Liver (tissue), 9 donors: Measurements from ENCODE around the gene ENTHD1. TPM values are rescaled to one million over a fixed set of nuclear protein-coding genes. Genes with fewer than 3 reads are reported as not detected.

Experiments used
- DNase-seq: peaks from one replicate; pipeline ENCODE4 v3.0.0-alpha.2; 2017; ENCODE audit warnings: low spot score
- H3K27ac ChIP-seq, 2 donors: one replicate each; pipeline ENCODE4 v1.7.0; 2013; ENCODE audit warnings: inconsistent platforms in 2 of 2, low read length in 2 of 2, control low read depth in 1 of 2, low read depth in 1 of 2, mild to moderate bottlenecking in 1 of 2
- H3K27me3 ChIP-seq, 4 donors: one replicate each; pipeline versions ENCODE4 v1.6.1 to v1.7.0; 2013; ENCODE audit warnings: low read length in 3 of 4, inconsistent platforms in 1 of 4, mild to moderate bottlenecking in 1 of 4, moderate library complexity in 1 of 4; ENCODE audit not compliant: control insufficient read depth in 4 of 4, insufficient read depth in 4 of 4
- H3K36me3 ChIP-seq, 4 donors: one replicate each; pipeline versions ENCODE4 v1.6.1 to v1.7.0; 2013; ENCODE audit warnings: low read length in 3 of 4, mild to moderate bottlenecking in 3 of 4, low read depth in 1 of 4, moderate library complexity in 1 of 4; ENCODE audit not compliant: control insufficient read depth in 4 of 4, insufficient read depth in 3 of 4
- H3K4me1 ChIP-seq, 4 donors: one replicate each; pipeline versions ENCODE4 v1.6.1 to v1.7.0; 2013; ENCODE audit warnings: low read length in 3 of 4, mild to moderate bottlenecking in 3 of 4, moderate library complexity in 1 of 4; ENCODE audit not compliant: control insufficient read depth in 4 of 4, insufficient read depth in 4 of 4
- H3K4me3 ChIP-seq, 3 donors: one replicate each; pipeline versions ENCODE4 v1.6.1 to v1.7.0; 2013; ENCODE audit warnings: low read length in 3 of 3, control low read depth in 1 of 3, low read depth in 1 of 3, mild to moderate bottlenecking in 1 of 3
- H3K9ac ChIP-seq, 2 donors: one replicate each; pipeline ENCODE4 v1.7.0; 2013; ENCODE audit warnings: low read length in 2 of 2, mild to moderate bottlenecking in 2 of 2, moderate library complexity in 2 of 2, control low read depth in 1 of 2, low read depth in 1 of 2
- H3K9me3 ChIP-seq, 4 donors: one replicate each; pipeline versions ENCODE4 v1.6.1 to v1.7.0; 2013; ENCODE audit warnings: low read length in 3 of 4; ENCODE audit not compliant: control insufficient read depth in 4 of 4
- FOXA1 ChIP-seq: IDR thresholded peaks from 2 replicates; pipeline ENCODE4 v1.6.1; 2016; ENCODE audit warnings: antibody characterized with exemption
- FOXA2 ChIP-seq: IDR thresholded peaks from 2 replicates; pipeline ENCODE4 v1.6.1; 2016; ENCODE audit warnings: antibody characterized with exemption
- GABPA ChIP-seq, 2 donors: IDR thresholded peaks in 1 of 2; conservative IDR thresholded peaks in 1 of 2; 2 replicates each; pipeline ENCODE4 v1.6.1; 2016; ENCODE audit warnings: antibody characterized with exemption in 2 of 2, mild to moderate bottlenecking in 1 of 2, moderate library complexity in 1 of 2
- JUND ChIP-seq, 2 donors: IDR thresholded peaks; 2 replicates each; pipeline ENCODE4 v1.6.1; 2016; ENCODE audit warnings: antibody characterized with exemption in 2 of 2
- NR2F2 ChIP-seq: IDR thresholded peaks from 2 replicates; pipeline ENCODE4 v1.6.1; 2016; ENCODE audit warnings: antibody characterized with exemption
- RAD21 ChIP-seq, 2 donors: IDR thresholded peaks; 2 replicates each; pipeline ENCODE4 v1.6.1; 2016; ENCODE audit warnings: antibody characterized with exemption in 2 of 2, mild to moderate bottlenecking in 2 of 2
- RXRA ChIP-seq, 2 donors: IDR thresholded peaks; 2 replicates each; pipeline ENCODE4 v1.6.1; 2017 to 2018; ENCODE audit warnings: antibody characterized with exemption in 2 of 2, mild to moderate bottlenecking in 1 of 2
- SP1 ChIP-seq: IDR thresholded peaks from 2 replicates; pipeline ENCODE4 v1.6.1; 2018; ENCODE audit warnings: antibody characterized with exemption, mild to moderate bottlenecking
- YY1 ChIP-seq: IDR thresholded peaks from 2 replicates; pipeline ENCODE4 v1.6.1; 2016; ENCODE audit warnings: antibody characterized with exemption, mild to moderate bottlenecking
- WGBS: extraction: QIAGEN DNeasy Blood & Tissue Kit; methylation state at CpG from one replicate; pipeline ENCODE4 v1.1.7; 2013; 5-methylcytosine and 5-hydroxymethylcytosine counted together
- polyA plus RNA-seq, 2 donors: library from polyadenylated mRNA; stranded (reverse) in 1 of 2; unstranded in 1 of 2; fragments of 200-250 nt in 1 of 2; fragments of >200 nt in 1 of 2; fragmentation: Nextera tagmentation in 1 of 2; extraction: Ambion mirVana in 1 of 2; gene quantifications; one replicate each; pipeline versions ENCODE4 v1.2.1 to v1.2.3, GENCODE V29; 2013 to 2015
- total RNA-seq, 2 donors: library from RNA; depleted of rRNA; stranded (reverse); fragments of >200 nt; gene quantifications; one replicate each; pipeline ENCODE4 v1.2.3, GENCODE V29; 2014
- TF ChIP-seq, protein P1 (sequence below): IDR thresholded peaks from 2 replicates; pipeline ENCODE4 v1.6.1; 2016; ENCODE audit warnings: antibody characterized with exemption
- TF ChIP-seq, protein P2 (sequence below): IDR thresholded peaks from 2 replicates; pipeline ENCODE4 v1.6.1; 2016; ENCODE audit warnings: antibody characterized with exemption
- TF ChIP-seq, protein P3 (sequence below): fragments of 150-350 bp; IDR thresholded peaks from 2 replicates; pipeline ENCODE4 v1.5.1; 2017; ENCODE audit warnings: improper control_type of control experiment, low read depth, low read length; ENCODE audit not compliant: missing input control
- TF ChIP-seq, protein P4 (sequence below): IDR thresholded peaks from 2 replicates; pipeline ENCODE4 v1.6.1; 2016; ENCODE audit warnings: antibody characterized with exemption
- TF ChIP-seq, protein P5 (sequence below): IDR thresholded peaks from 2 replicates; pipeline ENCODE4 v1.6.1; 2016; ENCODE audit warnings: antibody characterized with exemption, mild to moderate bottlenecking
- donor health status: healthy.
- donor health status: healthy.
- donor health status: healthy.
- donor health status: healthy.
- donor health status: healthy.

The ENTHD1 gene
- total and polyA plus RNA-seq, 4 donors, result not detected

DNA sequence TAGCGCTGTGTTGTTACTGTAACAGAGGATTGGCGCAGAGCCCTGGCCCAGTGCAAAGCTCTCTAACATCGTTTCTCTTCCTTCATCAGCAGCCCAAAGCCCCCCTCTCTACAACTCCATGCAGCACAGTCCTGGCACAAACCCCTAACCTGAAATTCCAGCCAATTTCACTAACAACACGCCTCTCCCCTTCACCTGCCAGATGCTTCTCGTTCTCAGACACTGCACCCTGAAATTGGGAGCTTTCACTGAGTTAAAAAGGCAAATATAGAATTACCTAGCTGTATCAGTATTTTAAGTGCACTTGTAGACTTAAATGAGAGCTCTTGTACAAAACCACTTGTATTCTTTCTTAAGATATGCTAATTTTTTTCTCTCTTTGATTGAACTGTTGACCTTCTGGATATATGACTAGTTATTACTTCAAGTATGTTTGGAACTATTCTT is 23.7 kb upstream of the ENTHD1 start:
- Histone ChIP-seq H3K4me1 (no peaks in the 10 kb centered on the region), H3K9ac (no peak overlapping the region), H3K27me3 (peaks cover 0 to 4% (median 1%) of the 10 kb centered on the region in 4 donors), H3K27ac (no peak overlapping the region), H3K9me3 (no peaks in the 10 kb centered on the region), H3K36me3 (no peaks in the 10 kb centered on the region), H3K4me3 (no peak overlapping the region)
- TF ChIP-seq, protein P1, sequence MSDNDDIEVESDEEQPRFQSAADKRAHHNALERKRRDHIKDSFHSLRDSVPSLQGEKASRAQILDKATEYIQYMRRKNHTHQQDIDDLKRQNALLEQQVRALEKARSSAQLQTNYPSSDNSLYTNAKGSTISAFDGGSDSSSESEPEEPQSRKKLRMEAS, result no peak
- TF ChIP-seq RAD21 (IDR thresholded peaks at IDR 0.05) (no peak), JUND (IDR thresholded peaks at IDR 0.05) (no peak), GABPA (IDR thresholded peaks at IDR 0.05 in 1 of 2, conservative IDR thresholded peaks at IDR 0.05 in 1 of 2) (no peak), YY1 (no peak), FOXA1 (no peak), RXRA (IDR thresholded peaks at IDR 0.05) (no peak), FOXA2 (no peak), NR2F2 (no peak)
- TF ChIP-seq, protein P2, sequence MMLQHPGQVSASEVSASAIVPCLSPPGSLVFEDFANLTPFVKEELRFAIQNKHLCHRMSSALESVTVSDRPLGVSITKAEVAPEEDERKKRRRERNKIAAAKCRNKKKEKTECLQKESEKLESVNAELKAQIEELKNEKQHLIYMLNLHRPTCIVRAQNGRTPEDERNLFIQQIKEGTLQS, result no peak
- TF ChIP-seq, protein P3, sequence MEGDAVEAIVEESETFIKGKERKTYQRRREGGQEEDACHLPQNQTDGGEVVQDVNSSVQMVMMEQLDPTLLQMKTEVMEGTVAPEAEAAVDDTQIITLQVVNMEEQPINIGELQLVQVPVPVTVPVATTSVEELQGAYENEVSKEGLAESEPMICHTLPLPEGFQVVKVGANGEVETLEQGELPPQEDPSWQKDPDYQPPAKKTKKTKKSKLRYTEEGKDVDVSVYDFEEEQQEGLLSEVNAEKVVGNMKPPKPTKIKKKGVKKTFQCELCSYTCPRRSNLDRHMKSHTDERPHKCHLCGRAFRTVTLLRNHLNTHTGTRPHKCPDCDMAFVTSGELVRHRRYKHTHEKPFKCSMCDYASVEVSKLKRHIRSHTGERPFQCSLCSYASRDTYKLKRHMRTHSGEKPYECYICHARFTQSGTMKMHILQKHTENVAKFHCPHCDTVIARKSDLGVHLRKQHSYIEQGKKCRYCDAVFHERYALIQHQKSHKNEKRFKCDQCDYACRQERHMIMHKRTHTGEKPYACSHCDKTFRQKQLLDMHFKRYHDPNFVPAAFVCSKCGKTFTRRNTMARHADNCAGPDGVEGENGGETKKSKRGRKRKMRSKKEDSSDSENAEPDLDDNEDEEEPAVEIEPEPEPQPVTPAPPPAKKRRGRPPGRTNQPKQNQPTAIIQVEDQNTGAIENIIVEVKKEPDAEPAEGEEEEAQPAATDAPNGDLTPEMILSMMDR, result no peak
- TF ChIP-seq, protein P4, sequence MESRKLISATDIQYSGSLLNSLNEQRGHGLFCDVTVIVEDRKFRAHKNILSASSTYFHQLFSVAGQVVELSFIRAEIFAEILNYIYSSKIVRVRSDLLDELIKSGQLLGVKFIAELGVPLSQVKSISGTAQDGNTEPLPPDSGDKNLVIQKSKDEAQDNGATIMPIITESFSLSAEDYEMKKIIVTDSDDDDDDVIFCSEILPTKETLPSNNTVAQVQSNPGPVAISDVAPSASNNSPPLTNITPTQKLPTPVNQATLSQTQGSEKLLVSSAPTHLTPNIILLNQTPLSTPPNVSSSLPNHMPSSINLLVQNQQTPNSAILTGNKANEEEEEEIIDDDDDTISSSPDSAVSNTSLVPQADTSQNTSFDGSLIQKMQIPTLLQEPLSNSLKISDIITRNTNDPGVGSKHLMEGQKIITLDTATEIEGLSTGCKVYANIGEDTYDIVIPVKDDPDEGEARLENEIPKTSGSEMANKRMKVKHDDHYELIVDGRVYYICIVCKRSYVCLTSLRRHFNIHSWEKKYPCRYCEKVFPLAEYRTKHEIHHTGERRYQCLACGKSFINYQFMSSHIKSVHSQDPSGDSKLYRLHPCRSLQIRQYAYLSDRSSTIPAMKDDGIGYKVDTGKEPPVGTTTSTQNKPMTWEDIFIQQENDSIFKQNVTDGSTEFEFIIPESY, result no peak
- WGBS, result 73% methylated on average over 5 of the region's 5 CpGs
- DNase-seq, result no peak

DNA sequence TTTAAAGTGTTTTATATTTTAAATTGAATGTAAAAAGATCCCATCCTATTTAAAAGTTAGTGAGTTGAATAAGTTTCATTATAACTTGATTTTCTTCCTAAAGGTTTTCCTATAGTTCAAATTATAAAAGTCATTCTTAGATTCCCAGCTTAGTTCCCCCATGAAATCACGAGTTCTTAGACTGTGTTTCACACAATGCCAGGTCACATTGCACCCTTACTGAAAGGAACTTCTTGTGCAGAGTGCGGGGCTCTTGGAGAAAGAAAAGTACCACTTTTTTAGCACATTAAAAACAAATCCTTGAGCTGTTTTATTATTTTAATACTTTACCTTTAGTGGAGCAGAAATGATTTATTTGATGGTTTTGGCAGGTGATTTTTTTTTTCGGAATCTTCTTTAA is 22.9 kb upstream of the ENTHD1 start:
- no peak for DNase-seq
- Histone ChIP-seq H3K9me3 (no peaks in the 10 kb centered on the region), H3K27me3 (peaks cover 0 to 4% (median 1%) of the 10 kb centered on the region in 4 donors), H3K27ac (no peak overlapping the region), H3K4me3 (no peak overlapping the region), H3K9ac (no peak overlapping the region), H3K4me1 (no peaks in the 10 kb centered on the region), H3K36me3 (no peaks in the 10 kb centered on the region)
- no peak for TF ChIP-seq RAD21 (IDR thresholded peaks at IDR 0.05)
- no peak for TF ChIP-seq RXRA (IDR thresholded peaks at IDR 0.05)
- no peak for TF ChIP-seq SP1
- TF ChIP-seq, protein P5, sequence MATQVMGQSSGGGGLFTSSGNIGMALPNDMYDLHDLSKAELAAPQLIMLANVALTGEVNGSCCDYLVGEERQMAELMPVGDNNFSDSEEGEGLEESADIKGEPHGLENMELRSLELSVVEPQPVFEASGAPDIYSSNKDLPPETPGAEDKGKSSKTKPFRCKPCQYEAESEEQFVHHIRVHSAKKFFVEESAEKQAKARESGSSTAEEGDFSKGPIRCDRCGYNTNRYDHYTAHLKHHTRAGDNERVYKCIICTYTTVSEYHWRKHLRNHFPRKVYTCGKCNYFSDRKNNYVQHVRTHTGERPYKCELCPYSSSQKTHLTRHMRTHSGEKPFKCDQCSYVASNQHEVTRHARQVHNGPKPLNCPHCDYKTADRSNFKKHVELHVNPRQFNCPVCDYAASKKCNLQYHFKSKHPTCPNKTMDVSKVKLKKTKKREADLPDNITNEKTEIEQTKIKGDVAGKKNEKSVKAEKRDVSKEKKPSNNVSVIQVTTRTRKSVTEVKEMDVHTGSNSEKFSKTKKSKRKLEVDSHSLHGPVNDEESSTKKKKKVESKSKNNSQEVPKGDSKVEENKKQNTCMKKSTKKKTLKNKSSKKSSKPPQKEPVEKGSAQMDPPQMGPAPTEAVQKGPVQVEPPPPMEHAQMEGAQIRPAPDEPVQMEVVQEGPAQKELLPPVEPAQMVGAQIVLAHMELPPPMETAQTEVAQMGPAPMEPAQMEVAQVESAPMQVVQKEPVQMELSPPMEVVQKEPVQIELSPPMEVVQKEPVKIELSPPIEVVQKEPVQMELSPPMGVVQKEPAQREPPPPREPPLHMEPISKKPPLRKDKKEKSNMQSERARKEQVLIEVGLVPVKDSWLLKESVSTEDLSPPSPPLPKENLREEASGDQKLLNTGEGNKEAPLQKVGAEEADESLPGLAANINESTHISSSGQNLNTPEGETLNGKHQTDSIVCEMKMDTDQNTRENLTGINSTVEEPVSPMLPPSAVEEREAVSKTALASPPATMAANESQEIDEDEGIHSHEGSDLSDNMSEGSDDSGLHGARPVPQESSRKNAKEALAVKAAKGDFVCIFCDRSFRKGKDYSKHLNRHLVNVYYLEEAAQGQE, result no peak
- WGBS, result 75% methylated on average over 3 of the region's 3 CpGs
